ENCODE results near the gene CTPS2. TPM values are rescaled to one million over a fixed set of nuclear protein-coding genes. Genes with fewer than 3 reads are reported as not detected.
"Not testable (repeated sequence)": the region's sequence is repeated elsewhere in the genome, so short reads cannot be mapped to it uniquely, and the experiment has no call there.

The CTPS2 gene
- polyA plus RNA-seq, 4 donors, result 10.3 to 57.0 (median 29.9) TPM

DNA sequence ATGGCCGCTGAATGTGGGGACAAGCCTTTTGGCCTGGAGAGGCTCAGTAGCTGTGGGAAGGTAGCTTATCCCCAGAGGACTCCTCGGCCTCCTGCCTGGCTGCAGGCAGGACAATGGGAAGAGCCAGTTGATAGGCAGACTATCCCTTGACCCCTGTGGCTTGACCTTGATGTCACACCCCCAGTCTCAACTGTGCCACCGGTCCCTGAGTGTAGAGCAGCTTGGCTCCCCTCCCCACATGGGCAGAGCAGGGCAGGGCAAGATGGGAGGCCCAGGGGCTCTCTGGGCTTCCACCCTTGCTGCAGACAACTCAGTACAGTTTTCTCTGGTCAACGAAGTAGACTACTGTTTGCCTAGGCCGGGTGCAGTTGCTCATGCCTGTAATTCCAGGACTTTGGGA is 32.6 kb upstream of the CTPS2 start:
- 90 to 93% (median 92%) methylated on average over 5 of the region's 5 CpGs for WGBS, 3 donors
- H3K36me3 ChIP-seq (ENCODE audit: control insufficient read depth in 3 of 3, insufficient read depth in 2 of 3, low read depth in 1 of 3, low read length in 3 of 3), result peaks cover 10 to 46% (median 16%) of the 10 kb centered on the region in 3 donors

DNA sequence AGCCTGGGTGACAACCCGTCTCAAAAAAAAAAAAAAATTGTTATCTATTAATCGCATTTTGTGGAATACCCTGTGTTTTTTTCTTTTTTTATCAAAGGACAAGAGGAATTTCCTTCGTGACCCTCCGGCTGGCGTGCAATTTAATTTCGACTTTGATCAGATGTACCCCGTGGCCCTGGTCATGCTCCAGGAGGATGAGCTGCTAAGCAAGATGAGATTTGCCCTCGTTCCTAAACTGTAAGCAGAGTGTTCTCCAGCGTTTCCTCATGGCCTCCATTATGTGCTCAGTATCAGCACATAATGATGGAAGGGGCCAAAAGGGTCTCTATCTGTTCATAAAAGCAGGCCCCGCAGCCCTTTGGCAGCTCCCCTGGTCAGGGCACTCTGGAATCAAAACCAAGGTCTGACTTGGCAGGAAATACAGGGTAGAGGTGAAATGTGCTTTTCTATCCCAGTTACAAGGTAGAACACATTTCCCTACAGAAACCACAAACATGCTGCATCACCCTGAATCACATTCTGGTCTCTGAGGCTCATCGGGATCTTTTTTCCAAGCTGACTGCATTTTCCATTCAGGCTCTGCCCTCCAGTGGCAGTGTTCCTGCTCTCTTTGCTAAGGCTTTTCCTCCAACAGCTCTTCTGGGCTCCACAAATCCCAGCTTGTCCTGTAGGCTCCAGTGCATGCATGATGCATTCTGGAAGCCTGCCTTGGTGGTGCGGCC is 31.3 kb upstream of the CTPS2 start:
- FAIRE-seq, result no peak

More for the DNA sequence above, 32.6 kb upstream of the CTPS2 start:
- H3K27me3 ChIP-seq (ENCODE audit: control insufficient read depth in 3 of 3, insufficient read depth in 3 of 3, low read length in 3 of 3), result no peaks in the 10 kb centered on the region
- no peak overlapping the region for H3K4me3 ChIP-seq (ENCODE audit: low read depth in 1 of 3, low read length in 3 of 3)
- FAIRE-seq (no peak), DNase-seq (no peak)
- no peaks in the 10 kb centered on the region for H3K4me1 ChIP-seq (ENCODE audit: control insufficient read depth in 3 of 3, insufficient read depth in 2 of 3, low read depth in 1 of 3, low read length in 2 of 3)
- no peaks in the 10 kb centered on the region for H3K9me3 ChIP-seq (ENCODE audit: control insufficient read depth in 2 of 2, insufficient read depth in 1 of 2, low read depth in 1 of 2, low read length in 1 of 2)
- no peak overlapping the region for H3K27ac ChIP-seq (ENCODE audit: low read depth in 1 of 3, low read length in 2 of 3)

DNA sequence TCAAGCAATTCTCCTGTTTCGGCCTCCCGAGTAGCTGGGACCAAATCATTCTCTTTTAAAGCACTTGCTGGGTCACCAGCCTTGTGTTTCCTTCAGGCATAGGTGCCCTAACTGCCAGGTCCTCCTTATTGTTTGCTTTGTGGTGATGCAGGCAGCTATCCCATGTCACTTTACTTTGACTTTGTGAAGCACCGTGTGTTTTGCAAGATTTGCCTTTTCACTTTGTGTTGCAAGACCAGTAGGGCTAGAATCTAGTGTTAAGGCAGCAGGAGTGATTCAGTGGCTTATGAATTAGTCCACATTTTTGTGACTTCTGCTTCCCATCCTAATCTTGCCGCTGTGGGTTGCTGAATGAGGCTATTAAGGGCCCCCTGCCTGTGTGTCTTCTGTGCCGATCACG is 27.1 kb upstream of the CTPS2 start:
- peaks cover 13 to 42% (median 18%) of the 10 kb centered on the region in 3 donors for H3K36me3 ChIP-seq (ENCODE audit: control insufficient read depth in 3 of 3, insufficient read depth in 2 of 3, low read depth in 1 of 3, low read length in 3 of 3)
- DNase-seq (no peak), FAIRE-seq (no peak)
- no peaks in the 10 kb centered on the region for H3K4me1 ChIP-seq (ENCODE audit: control insufficient read depth in 3 of 3, insufficient read depth in 2 of 3, low read depth in 1 of 3, low read length in 2 of 3)
- no peaks in the 10 kb centered on the region for H3K9me3 ChIP-seq (ENCODE audit: control insufficient read depth in 2 of 2, insufficient read depth in 1 of 2, low read depth in 1 of 2, low read length in 1 of 2)
- no peak overlapping the region for H3K4me3 ChIP-seq (ENCODE audit: low read depth in 1 of 3, low read length in 3 of 3)
- no peak overlapping the region for H3K27ac ChIP-seq (ENCODE audit: low read depth in 1 of 3, low read length in 2 of 3)
- WGBS, 3 donors, result 73 to 80% (median 76%) methylated on average over 6 of the region's 6 CpGs
- no peaks in the 10 kb centered on the region for H3K27me3 ChIP-seq (ENCODE audit: control insufficient read depth in 3 of 3, insufficient read depth in 3 of 3, low read length in 3 of 3)

More for the DNA sequence above, 31.3 kb upstream of the CTPS2 start:
- Histone ChIP-seq H3K36me3 (ENCODE audit: control insufficient read depth in 3 of 3, insufficient read depth in 2 of 3, low read depth in 1 of 3, low read length in 3 of 3) (peaks cover 10 to 45% (median 15%) of the 10 kb centered on the region in 3 donors), H3K9me3 (ENCODE audit: control insufficient read depth in 2 of 2, insufficient read depth in 1 of 2, low read depth in 1 of 2, low read length in 1 of 2) (no peaks in the 10 kb centered on the region), H3K27ac (ENCODE audit: low read depth in 1 of 3, low read length in 2 of 3) (no peak overlapping the region), H3K27me3 (ENCODE audit: control insufficient read depth in 3 of 3, insufficient read depth in 3 of 3, low read length in 3 of 3) (no peaks in the 10 kb centered on the region), H3K4me3 (ENCODE audit: low read depth in 1 of 3, low read length in 3 of 3) (no peak overlapping the region), H3K4me1 (ENCODE audit: control insufficient read depth in 3 of 3, insufficient read depth in 2 of 3, low read depth in 1 of 3, low read length in 2 of 3) (no peaks in the 10 kb centered on the region)
- no peak for DNase-seq
- 93 to 96% (median 94%) methylated on average over 12 of the region's 12 CpGs for WGBS, 3 donors

- H3K27me3 ChIP-seq (ENCODE audit: control insufficient read depth in 3 of 3, insufficient read depth in 3 of 3, low read length in 3 of 3), result no peaks in the 10 kb centered on the region
- no peaks in the 10 kb centered on the region for H3K4me1 ChIP-seq (ENCODE audit: control insufficient read depth in 3 of 3, insufficient read depth in 2 of 3, low read depth in 1 of 3, low read length in 2 of 3)
- H3K27ac ChIP-seq (ENCODE audit: low read depth in 1 of 3, low read length in 2 of 3), result no peak overlapping the region
- H3K36me3 ChIP-seq (ENCODE audit: control insufficient read depth in 3 of 3, insufficient read depth in 2 of 3, low read depth in 1 of 3, low read length in 3 of 3), result peaks cover 7 to 28% (median 11%) of the 10 kb centered on the region in 3 donors
- no peak for FAIRE-seq
- no peaks in the 10 kb centered on the region for H3K9me3 ChIP-seq (ENCODE audit: control insufficient read depth in 2 of 2, insufficient read depth in 1 of 2, low read depth in 1 of 2, low read length in 1 of 2)
- WGBS, 3 donors, result 78 to 99% (median 93%) methylated on average over 5 of the region's 5 CpGs
- no peak for DNase-seq
- H3K4me3 ChIP-seq (ENCODE audit: low read depth in 1 of 3, low read length in 3 of 3), result no peak overlapping the region
Measured at GRCh38 chrX:16737024-16737423, 24.6 kb upstream of the CTPS2 start.

- H3K4me1 ChIP-seq (ENCODE audit: control insufficient read depth in 3 of 3, insufficient read depth in 2 of 3, low read depth in 1 of 3, low read length in 2 of 3), result no peaks in the 10 kb centered on the region
- no peaks in the 10 kb centered on the region for H3K9me3 ChIP-seq (ENCODE audit: control insufficient read depth in 2 of 2, insufficient read depth in 1 of 2, low read depth in 1 of 2, low read length in 1 of 2)
- no peaks in the 10 kb centered on the region for H3K27me3 ChIP-seq (ENCODE audit: control insufficient read depth in 3 of 3, insufficient read depth in 3 of 3, low read length in 3 of 3)
- H3K4me3 ChIP-seq (ENCODE audit: low read depth in 1 of 3, low read length in 3 of 3), result no peak overlapping the region
- peaks cover 7 to 16% (median 7%) of the 10 kb centered on the region in 3 donors for H3K36me3 ChIP-seq (ENCODE audit: control insufficient read depth in 3 of 3, insufficient read depth in 2 of 3, low read depth in 1 of 3, low read length in 3 of 3)
- DNase-seq (no peak), FAIRE-seq (no peak)
- H3K27ac ChIP-seq (ENCODE audit: low read depth in 1 of 3, low read length in 2 of 3), result no peak overlapping the region
Measured at GRCh38 chrX:16733013-16733412, 20.5 kb upstream of the CTPS2 start.

DNA sequence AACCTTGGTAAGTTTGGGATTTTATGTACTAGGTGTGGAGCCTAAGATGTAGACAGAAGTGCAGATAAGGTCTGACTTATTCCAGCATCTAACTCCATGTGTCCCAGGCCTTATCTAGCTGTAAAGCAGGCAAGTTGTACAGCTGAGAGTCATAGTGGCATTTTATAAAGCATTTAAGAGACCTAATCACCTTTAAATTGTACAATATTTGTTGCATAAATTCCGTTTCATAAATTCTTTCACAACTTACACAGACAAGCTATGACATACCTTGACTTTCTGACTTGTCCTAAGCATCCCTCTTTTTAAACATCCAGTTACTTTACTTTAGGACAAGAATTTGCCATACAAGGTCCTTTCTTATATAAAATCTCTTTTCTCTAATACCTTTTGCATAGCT is 18.0 kb upstream of the CTPS2 start:
- DNase-seq (no peak), FAIRE-seq (no peak)
- H3K4me1 ChIP-seq (ENCODE audit: control insufficient read depth in 3 of 3, insufficient read depth in 2 of 3, low read depth in 1 of 3, low read length in 2 of 3), result peaks cover 0 to 2% (median 0%) of the 10 kb centered on the region in 3 donors
- H3K4me3 ChIP-seq (ENCODE audit: low read depth in 1 of 3, low read length in 3 of 3), result no peak overlapping the region
- H3K27me3 ChIP-seq (ENCODE audit: control insufficient read depth in 3 of 3, insufficient read depth in 3 of 3, low read length in 3 of 3), result no peaks in the 10 kb centered on the region
- H3K9me3 ChIP-seq (ENCODE audit: control insufficient read depth in 2 of 2, insufficient read depth in 1 of 2, low read depth in 1 of 2, low read length in 1 of 2), result no peaks in the 10 kb centered on the region
- 88 to 96% (median 91%) methylated on average over 1 of the region's 1 CpG for WGBS, 3 donors
- H3K27ac ChIP-seq (ENCODE audit: low read depth in 1 of 3, low read length in 2 of 3), result no peak overlapping the region
- H3K36me3 ChIP-seq (ENCODE audit: control insufficient read depth in 3 of 3, insufficient read depth in 2 of 3, low read depth in 1 of 3, low read length in 3 of 3), result peaks cover 0 to 4% (median 0%) of the 10 kb centered on the region in 3 donors

DNA sequence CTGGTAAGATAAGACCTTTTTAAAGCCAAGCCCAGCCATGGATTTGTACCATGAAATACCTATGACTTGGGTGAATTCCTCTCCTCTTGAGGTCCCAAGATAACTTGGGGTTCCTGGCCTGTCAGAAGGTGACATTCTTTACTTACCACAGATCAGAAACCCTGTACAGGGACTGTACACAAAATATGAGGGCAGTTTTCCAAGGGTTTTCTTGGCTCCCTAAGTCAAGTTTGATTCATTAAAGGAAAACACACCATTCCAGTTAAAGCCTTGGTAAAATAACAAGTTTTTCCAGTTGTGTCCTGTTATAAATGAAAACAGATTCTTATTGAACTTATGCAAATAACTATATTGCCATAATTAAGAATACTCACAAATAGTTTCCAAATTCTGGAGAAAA is 15.2 kb upstream of the CTPS2 start:
- FAIRE-seq (no peak), DNase-seq (no peak)
- Histone ChIP-seq H3K27me3 (ENCODE audit: control insufficient read depth in 3 of 3, insufficient read depth in 3 of 3, low read length in 3 of 3) (no peaks in the 10 kb centered on the region), H3K27ac (ENCODE audit: low read depth in 1 of 3, low read length in 2 of 3) (peak overlapping the region in 1 of 3 donors; percentile 56), H3K4me1 (ENCODE audit: control insufficient read depth in 3 of 3, insufficient read depth in 2 of 3, low read depth in 1 of 3, low read length in 2 of 3) (peaks cover 0 to 21% (median 3%) of the 10 kb centered on the region in 3 donors), H3K4me3 (ENCODE audit: low read depth in 1 of 3, low read length in 3 of 3) (no peak overlapping the region), H3K9me3 (ENCODE audit: control insufficient read depth in 2 of 2, insufficient read depth in 1 of 2, low read depth in 1 of 2, low read length in 1 of 2) (no peaks in the 10 kb centered on the region), H3K36me3 (ENCODE audit: control insufficient read depth in 3 of 3, insufficient read depth in 2 of 3, low read depth in 1 of 3, low read length in 3 of 3) (peaks cover 0 to 9% (median 0%) of the 10 kb centered on the region in 3 donors)

DNA sequence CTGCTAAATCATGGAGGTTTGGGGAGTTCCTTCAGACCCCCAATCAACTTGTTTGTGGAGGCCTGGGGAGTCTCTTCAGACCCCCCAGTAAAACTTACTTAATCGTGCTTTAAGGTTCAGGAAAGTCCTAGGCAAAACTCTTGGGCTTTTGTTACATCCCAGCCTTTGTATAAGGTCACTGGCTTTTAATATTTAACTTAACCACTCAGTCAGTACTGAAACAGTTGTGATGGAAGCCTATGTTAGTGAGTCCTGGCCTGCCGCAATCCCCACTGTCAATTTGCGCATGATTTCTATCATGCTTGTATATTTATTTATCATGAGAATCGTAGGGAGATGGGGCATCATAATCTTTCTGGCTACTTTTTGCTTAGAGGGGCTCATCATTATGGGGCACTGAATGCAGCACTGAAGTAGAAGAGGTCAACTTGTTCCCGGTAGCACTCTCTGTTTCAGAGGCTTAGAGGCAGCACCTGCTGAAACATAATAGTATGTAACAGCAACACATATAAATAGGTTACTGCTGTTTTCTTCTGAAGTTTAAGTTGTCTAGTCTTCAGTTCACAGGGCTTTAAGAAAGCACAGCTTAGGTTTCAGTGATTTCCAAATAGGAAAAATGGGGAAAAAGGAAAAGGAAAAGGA is 14.0 kb upstream of the CTPS2 start:
- Histone ChIP-seq H3K4me1 (ENCODE audit: control insufficient read depth in 3 of 3, insufficient read depth in 2 of 3, low read depth in 1 of 3, low read length in 2 of 3) (peaks cover 0 to 22% (median 3%) of the 10 kb centered on the region in 3 donors), H3K27ac (ENCODE audit: low read depth in 1 of 3, low read length in 2 of 3) (peak overlapping the region in 2 of 3 donors; percentile 8 to 83)
- FAIRE-seq; H3K4me3 ChIP-seq (ENCODE audit: low read depth in 1 of 3, low read length in 3 of 3); H3K36me3 ChIP-seq (ENCODE audit: control insufficient read depth in 3 of 3, insufficient read depth in 2 of 3, low read depth in 1 of 3, low read length in 3 of 3); DNase-seq; H3K9me3 ChIP-seq (ENCODE audit: control insufficient read depth in 2 of 2, insufficient read depth in 1 of 2, low read depth in 1 of 2, low read length in 1 of 2); H3K27me3 ChIP-seq (ENCODE audit: control insufficient read depth in 3 of 3, insufficient read depth in 3 of 3, low read length in 3 of 3): not testable (repeated sequence)
- 26 to 70% (median 58%) methylated on average over 5 of the region's 5 CpGs for WGBS, 3 donors

Data from small intestine (tissue), 7 donors.